OCI-LY7 (cell line): Measurements from ENCODE around the gene NCOA7. TPM values are rescaled to one million over a fixed set of nuclear protein-coding genes. Genes with fewer than 3 reads are reported as not detected.

Experiments
- BruUV-seq: library from RNA; stranded (reverse); fragments of 400-500 nt; replicated peaks from 2 replicates; lab custom pipeline; 2021; lab: Mats Ljungman, UMichigan
- CTCF ChIA-PET: fragments of 300-600 bp; sonication (Branson Sonifier 250); formaldehyde crosslinking; loops from one replicate; lab custom pipeline; 2022; ENCODE audit warnings: antibody characterized with exemption; ENCODE audit not compliant: unreplicated experiment; lab: Charles Lee
- POLR2A ChIA-PET: fragments of 300-600 bp; sonication (Branson Sonifier 250); formaldehyde crosslinking; loops from one replicate; lab custom pipeline; 2022; ENCODE audit warnings: antibody characterized with exemption; lab: Charles Lee
- DNase-seq: peaks from one replicate; pipeline ENCODE4 v3.0.0-alpha.2; 2015; ENCODE audit warnings: low spot score
- H2AFZ ChIP-seq: fragments of 200-600 bp; sonication (generic), shearing (Covaris generic); 2 replicates; pipeline ENCODE4 v1.6.1; 2014; ENCODE audit warnings: mild to moderate bottlenecking, antibody characterized with exemption, low read length, moderate library complexity
- H3K27ac ChIP-seq: fragments of 200-600 bp; sonication (generic); 2 replicates; pipeline ENCODE4 v1.5.1; 2014; ENCODE audit warnings: mixed run types, low read depth, mild to moderate bottlenecking, moderate library complexity, low read length, inconsistent platforms; ENCODE audit not compliant: poor library complexity, severe bottlenecking
- H3K36me3 ChIP-seq: fragments of 200-600 bp; sonication (generic); 2 replicates; pipeline ENCODE4 v1.6.1; 2014; ENCODE audit warnings: mild to moderate bottlenecking, antibody characterized with exemption, low read length, moderate library complexity, mixed read lengths; ENCODE audit not compliant: insufficient read depth
- H3K4me1 ChIP-seq: fragments of 200-600 bp; sonication (generic); 2 replicates; pipeline ENCODE4 v1.5.1; 2014; ENCODE audit warnings: mild to moderate bottlenecking, low read length; ENCODE audit not compliant: insufficient read depth, poor library complexity, severe bottlenecking
- H3K4me2 ChIP-seq: fragments of 200-600 bp; sonication (generic); 2 replicates; pipeline ENCODE4 v1.6.1; 2014; ENCODE audit warnings: mild to moderate bottlenecking, low read length
- H3K4me3 ChIP-seq: fragments of 200-600 bp; sonication (generic); 2 replicates; pipeline ENCODE4 v1.5.1; 2014; ENCODE audit warnings: mild to moderate bottlenecking, low read depth, low read length; ENCODE audit not compliant: poor library complexity, severe bottlenecking
- H3K79me2 ChIP-seq: fragments of 200-600 bp; sonication (generic); 2 replicates; pipeline ENCODE4 v1.6.1; 2016; ENCODE audit warnings: low read depth, mild to moderate bottlenecking, low read length, moderate library complexity, mixed read lengths; ENCODE audit not compliant: insufficient read depth
- H3K9me2 ChIP-seq: fragments of 200-600 bp; sonication (generic); 2 replicates; pipeline ENCODE4 v1.6.1; 2016; ENCODE audit warnings: mild to moderate bottlenecking, low read length, mixed read lengths; ENCODE audit not compliant: insufficient read depth
- H3K9me3 ChIP-seq: fragments of 200-600 bp; sonication (generic); 2 replicates; pipeline ENCODE4 v1.6.1; 2014; ENCODE audit warnings: mild to moderate bottlenecking, mixed run types, low read length, mixed read lengths
- H4K20me1 ChIP-seq: fragments of 200-600 bp; sonication (generic); 2 replicates; pipeline ENCODE4 v1.6.1; 2014; ENCODE audit warnings: mild to moderate bottlenecking, antibody characterized with exemption, low read length, moderate library complexity, mixed read lengths; ENCODE audit not compliant: insufficient read depth
- EZH2phosphoT487 ChIP-seq: fragments of 200-600 bp; sonication (generic); IDR thresholded peaks from 2 replicates; pipeline ENCODE4 v1.6.1; 2018; ENCODE audit warnings: low read depth, borderline replicate concordance, mild to moderate bottlenecking, mixed run types, antibody characterized with exemption, low read length, moderate library complexity, mixed read lengths
- intact Hi-C: fragments of 100-400 bp; cut with micrococcal nuclease; formaldehyde crosslinking; loops from one replicate; pipeline ENCODE4 v1.10.0; 2022; ENCODE audit not compliant: unreplicated experiment
- total RNA-seq, 2 experiments: library from RNA; depleted of rRNA in 1 of 2; stranded (reverse); fragments of >200 nt in 1 of 2; shearing (Covaris generic) in 1 of 2; gene quantifications; 2 replicates each; pipeline ENCODE4 v1.2.3, GENCODE V29; 2014 to 2022
- TF ChIP-seq, protein P1 (sequence below): fragments of 200-600 bp; sonication (generic); conservative IDR thresholded peaks from 2 replicates; pipeline ENCODE4 v1.5.1; 2014; ENCODE audit warnings: mild to moderate bottlenecking, antibody characterized with exemption, low read length, moderate library complexity, mixed read lengths

The NCOA7 gene
- total RNA-seq, 2 experiments from 2014 or later, result 14.8 to 52.2 TPM

DNA sequence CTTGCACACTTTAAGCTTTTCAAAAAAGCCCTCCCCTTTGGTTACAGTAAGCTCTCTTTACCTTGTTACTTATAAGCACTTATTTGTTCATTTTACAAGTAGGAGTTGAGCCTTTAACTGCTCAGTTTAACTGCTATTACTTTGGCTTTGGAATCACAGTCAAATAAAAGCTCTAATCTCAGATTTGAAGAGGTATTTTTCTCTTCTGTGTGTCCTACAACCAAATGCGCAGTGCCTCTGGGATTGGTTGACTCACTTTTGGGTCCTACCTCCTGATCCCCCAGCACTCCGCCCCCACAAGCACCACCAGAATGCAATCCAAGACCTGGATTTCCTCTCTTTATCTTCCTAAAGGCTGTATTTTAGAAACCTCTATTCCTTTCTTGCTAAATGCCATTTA, 2.5 kb downstream of the NCOA7 start:
- no peaks in the 10 kb centered on the region; the same call in 1 of the 2 replicates for H4K20me1 ChIP-seq
- peaks cover 83% of the 10 kb centered on the region for H3K4me1 ChIP-seq
- intact Hi-C loops, result loop anchor here (5.0 to 10.0 kb wide), 3 partner anchors 64 to 1552 kb away; partner anchors contain the start of gene ECHDC1
- ChIA-PET POLR2A (interaction anchor here (0.7 to 8.5 kb wide), 8 partner anchors 12 to 739 kb away, joined by 3 to 106 read pairs (median 8); partner anchors contain the start of gene HINT3), CTCF (interaction anchor here (1.8 kb wide), 1 partner anchor 12 kb away, joined by 10 read pairs; no protein-coding TSS in a partner anchor)
- H2AFZ ChIP-seq, result no peak overlapping the region; the same call in 1 of the 2 replicates
- H3K9me3 ChIP-seq, result no peaks in the 10 kb centered on the region
- DNase-seq, result no peak
- no TSS peak for BruUV-seq
- TF ChIP-seq EZH2phosphoT487, result no peak
- TF ChIP-seq, protein P1, sequence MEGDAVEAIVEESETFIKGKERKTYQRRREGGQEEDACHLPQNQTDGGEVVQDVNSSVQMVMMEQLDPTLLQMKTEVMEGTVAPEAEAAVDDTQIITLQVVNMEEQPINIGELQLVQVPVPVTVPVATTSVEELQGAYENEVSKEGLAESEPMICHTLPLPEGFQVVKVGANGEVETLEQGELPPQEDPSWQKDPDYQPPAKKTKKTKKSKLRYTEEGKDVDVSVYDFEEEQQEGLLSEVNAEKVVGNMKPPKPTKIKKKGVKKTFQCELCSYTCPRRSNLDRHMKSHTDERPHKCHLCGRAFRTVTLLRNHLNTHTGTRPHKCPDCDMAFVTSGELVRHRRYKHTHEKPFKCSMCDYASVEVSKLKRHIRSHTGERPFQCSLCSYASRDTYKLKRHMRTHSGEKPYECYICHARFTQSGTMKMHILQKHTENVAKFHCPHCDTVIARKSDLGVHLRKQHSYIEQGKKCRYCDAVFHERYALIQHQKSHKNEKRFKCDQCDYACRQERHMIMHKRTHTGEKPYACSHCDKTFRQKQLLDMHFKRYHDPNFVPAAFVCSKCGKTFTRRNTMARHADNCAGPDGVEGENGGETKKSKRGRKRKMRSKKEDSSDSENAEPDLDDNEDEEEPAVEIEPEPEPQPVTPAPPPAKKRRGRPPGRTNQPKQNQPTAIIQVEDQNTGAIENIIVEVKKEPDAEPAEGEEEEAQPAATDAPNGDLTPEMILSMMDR, result no peak
- H3K4me3 ChIP-seq, result peak overlapping the region; percentile 96
- H3K36me3 ChIP-seq, result peaks cover 4% of the 10 kb centered on the region; the same call in 1 of the 2 replicates
- H3K9me2 ChIP-seq, result no peaks in the 10 kb centered on the region
- peaks cover 72% of the 10 kb centered on the region for H3K79me2 ChIP-seq
- peak overlapping the region; percentile 84 for H3K27ac ChIP-seq
- H3K4me2 ChIP-seq, result peak overlapping the region; percentile 96

DNA sequence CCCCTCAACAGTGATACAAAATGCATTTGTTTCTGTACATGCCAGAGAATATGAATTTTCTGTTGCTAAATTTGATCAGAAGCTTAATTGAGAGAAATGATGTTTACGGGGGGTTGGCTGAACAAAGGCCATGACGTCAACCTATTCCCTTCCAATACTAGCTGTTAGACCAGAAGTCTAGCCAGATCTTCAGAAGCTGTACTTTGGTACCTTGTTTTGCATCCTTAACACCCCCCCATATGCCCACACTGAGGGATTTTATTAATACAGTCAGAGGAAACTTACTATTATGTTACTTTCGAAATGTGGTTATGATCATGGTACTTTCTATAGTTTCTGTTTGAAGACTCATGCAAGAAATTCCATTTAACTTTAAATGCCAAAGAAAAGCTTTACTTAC, 3.1 kb downstream of the NCOA7 start:
- intact Hi-C loops, result loop anchor here (5.0 to 10.0 kb wide), 3 partner anchors 63 to 1551 kb away; partner anchors contain the start of gene ECHDC1
- H3K4me3 ChIP-seq, result peak overlapping the region; percentile 96

DNA sequence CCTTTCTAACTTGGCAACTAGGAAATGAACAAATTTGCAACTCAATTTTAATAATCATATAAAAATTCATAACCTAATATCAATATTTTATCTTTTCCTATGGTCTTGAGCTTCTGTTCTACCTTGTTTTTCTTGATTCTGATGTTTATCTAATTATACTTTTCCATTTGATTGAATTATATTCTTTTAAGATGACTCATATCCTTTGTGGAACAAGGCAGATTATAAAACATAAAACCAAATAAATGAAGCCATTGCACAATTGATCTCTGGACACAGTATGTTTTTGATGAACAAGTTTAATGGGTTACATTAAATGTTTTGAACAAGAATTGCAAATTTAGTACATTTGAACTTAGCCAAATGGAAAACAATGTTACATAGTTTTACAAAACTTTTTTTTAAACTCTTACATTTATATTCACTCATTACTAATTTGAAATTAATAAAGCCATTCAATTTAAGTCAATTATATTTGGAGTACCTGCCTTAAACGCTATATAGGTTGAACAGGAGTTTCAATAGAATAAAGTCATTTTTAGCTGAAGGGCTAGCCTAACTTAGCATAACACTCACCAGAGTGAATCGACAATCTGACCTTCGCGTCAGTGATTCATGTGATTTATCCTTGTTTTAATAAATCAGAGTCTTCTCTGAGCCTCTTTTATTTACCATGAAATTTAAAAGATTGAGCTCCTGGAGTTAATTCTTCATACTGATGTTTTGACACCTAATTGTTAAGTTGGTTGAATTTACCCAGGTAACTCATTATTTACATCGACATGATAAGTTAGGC, 3.8 kb downstream of the NCOA7 start:
- peak overlapping the region; percentile 96 for H3K4me2 ChIP-seq
- H2AFZ ChIP-seq, result no peak overlapping the region; the same call in 1 of the 2 replicates
- H3K9me3 ChIP-seq, result no peaks in the 10 kb centered on the region
- BruUV-seq, result no TSS peak
- no peaks in the 10 kb centered on the region for H3K9me2 ChIP-seq
- ChIA-PET POLR2A (interaction anchor here (0.7 to 8.5 kb wide), 10 partner anchors 10 to 162 kb away, joined by 3 to 106 read pairs (median 6); partner anchors contain the start of gene HINT3), CTCF (interaction anchor here (1.8 kb wide), 1 partner anchor 13 kb away, joined by 10 read pairs; no protein-coding TSS in a partner anchor)
- peaks cover 7% of the 10 kb centered on the region; the same call in 1 of the 2 replicates for H3K36me3 ChIP-seq
- H3K4me3 ChIP-seq, result no peak overlapping the region
- TF ChIP-seq, protein P1, result no peak
- TF ChIP-seq EZH2phosphoT487, result no peak
- no peaks in the 10 kb centered on the region; the same call in 1 of the 2 replicates for H4K20me1 ChIP-seq
- no peak for DNase-seq
- intact Hi-C loops, result loop anchor here (5.0 to 10.0 kb wide), 3 partner anchors 63 to 1550 kb away; partner anchors contain the start of gene ECHDC1
- peaks cover 81% of the 10 kb centered on the region for H3K4me1 ChIP-seq
- peak overlapping the region; percentile 97 for H3K27ac ChIP-seq
- H3K79me2 ChIP-seq, result peaks cover 82% of the 10 kb centered on the region

More for the DNA sequence above, 3.1 kb downstream of the NCOA7 start:
- H4K20me1 ChIP-seq, result no peaks in the 10 kb centered on the region; the same call in 1 of the 2 replicates
- H3K9me2 ChIP-seq, result no peaks in the 10 kb centered on the region
- DNase-seq, result no peak
- no peak for TF ChIP-seq EZH2phosphoT487
- H3K4me1 ChIP-seq, result peaks cover 81% of the 10 kb centered on the region
- peak overlapping the region; percentile 96 for H3K4me2 ChIP-seq
- peaks cover 76% of the 10 kb centered on the region for H3K79me2 ChIP-seq
- H3K36me3 ChIP-seq, result peaks cover 4% of the 10 kb centered on the region; the same call in 1 of the 2 replicates
- CTCF ChIA-PET, result interaction anchor here (1.8 kb wide), 1 partner anchor 13 kb away, joined by 10 read pairs; no protein-coding TSS in a partner anchor
- no TSS peak for BruUV-seq
- peak overlapping the region; percentile 84 for H3K27ac ChIP-seq
- H3K9me3 ChIP-seq, result no peaks in the 10 kb centered on the region
- H2AFZ ChIP-seq, result no peak overlapping the region; the same call in 1 of the 2 replicates
- POLR2A ChIA-PET, result interaction anchor here (0.7 to 8.5 kb wide), 9 partner anchors 11 to 162 kb away, joined by 3 to 106 read pairs (median 8); partner anchors contain the start of gene HINT3
